ENCODE results near the gene TMEM30A.

The TMEM30A gene

DNA sequence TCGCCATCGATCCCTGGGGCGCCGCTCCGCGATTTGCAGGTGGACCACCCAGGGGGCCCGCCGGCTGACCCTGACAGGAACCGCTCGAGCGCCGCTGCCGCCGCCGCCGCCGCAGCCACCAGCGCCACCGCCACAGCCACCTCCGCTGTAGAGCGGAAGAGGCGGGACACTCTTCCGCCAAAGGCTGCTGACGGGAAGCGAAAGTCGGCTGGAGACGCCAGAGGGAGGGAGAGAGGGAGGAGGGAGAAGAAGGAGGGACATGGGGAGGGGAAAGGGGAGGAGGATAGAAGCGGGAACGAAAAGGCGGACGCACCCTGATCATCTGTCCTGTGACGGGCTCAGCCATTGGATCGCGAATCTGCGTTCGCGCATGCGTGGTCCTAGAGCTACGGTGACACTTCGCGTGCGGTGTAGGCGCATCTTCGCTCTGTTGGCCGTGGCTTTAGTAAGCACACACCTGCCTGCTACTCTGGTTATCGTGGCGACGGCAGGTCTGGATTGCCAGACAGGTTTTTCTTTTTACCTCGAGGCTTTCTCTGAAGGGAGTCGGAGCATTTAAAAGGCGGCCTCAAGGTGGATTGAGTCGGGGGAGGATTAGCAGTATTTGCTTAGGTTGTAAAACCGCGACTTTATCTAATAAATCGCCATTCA, at the start of gene TMEM30A:
TMEM30A (minus strand) TSS at position 161 of the 651 bp plus-strand sequence; CDS start at position 7, 154 bp downstream.
- in situ Hi-C loops (cut with HindIII; ENCODE audit: low sequenced_read_pairs): no loop called here

- in situ Hi-C loops (cut with HindIII; ENCODE audit: low sequenced_read_pairs): no loop called here
Observed at GRCh38 chr6:75333676-75334200, 49.1 kb upstream of the TMEM30A start.

- in situ Hi-C loops (cut with HindIII; ENCODE audit: low sequenced_read_pairs): no loop called here
Observed at GRCh38 chr6:75331151-75331550, 46.6 kb upstream of the TMEM30A start.

- in situ Hi-C loops (cut with HindIII; ENCODE audit: low sequenced_read_pairs): loop anchor here (10.0 kb wide), 1 partner anchor 175 kb away; no protein-coding TSS in a partner anchor
Observed at GRCh38 chr6:75329703-75330102, 45.1 kb upstream of the TMEM30A start.

GRCh38 chr6:75327807-75328206, 43.2 kb upstream of the TMEM30A start:
- in situ Hi-C loops (cut with HindIII; ENCODE audit: low sequenced_read_pairs): loop anchor here (10.0 kb wide), 1 partner anchor 177 kb away; no protein-coding TSS in a partner anchor

DNA sequence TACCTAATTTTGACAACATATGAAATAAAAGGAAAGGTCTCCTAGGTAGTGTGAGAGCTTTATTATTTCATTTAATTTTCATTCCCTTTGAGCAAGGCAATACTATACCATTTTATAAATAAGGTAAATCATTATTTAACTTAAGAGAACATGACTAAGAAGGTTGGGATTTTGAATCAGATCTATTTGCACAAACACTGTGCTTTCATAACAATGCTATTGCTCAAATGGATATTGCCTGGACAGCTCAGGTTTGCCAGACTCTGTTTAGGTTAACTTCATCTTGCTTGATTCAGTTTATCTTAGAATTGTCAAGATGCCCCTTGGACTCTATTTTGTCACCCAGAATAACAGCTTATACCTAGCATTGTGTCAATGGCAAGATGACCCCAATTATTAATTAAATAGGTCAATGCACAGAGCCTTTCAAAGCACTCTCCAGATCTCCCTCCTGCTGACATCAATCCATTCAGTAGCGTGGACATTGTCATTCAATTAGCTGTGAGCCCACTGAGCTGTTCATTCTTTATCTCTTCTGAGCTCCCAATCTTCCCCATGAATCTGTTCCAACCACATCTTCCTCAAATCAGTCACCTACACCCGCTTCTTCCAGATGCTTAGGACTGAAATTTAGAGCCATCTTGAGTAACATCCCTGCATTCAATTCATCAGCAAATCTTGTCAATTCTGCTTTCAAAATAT, 42.1 kb upstream of the TMEM30A start:
- in situ Hi-C loops (cut with HindIII; ENCODE audit: low sequenced_read_pairs): loop anchor here (10.0 kb wide), 1 partner anchor 178 kb away; no protein-coding TSS in a partner anchor

DNA sequence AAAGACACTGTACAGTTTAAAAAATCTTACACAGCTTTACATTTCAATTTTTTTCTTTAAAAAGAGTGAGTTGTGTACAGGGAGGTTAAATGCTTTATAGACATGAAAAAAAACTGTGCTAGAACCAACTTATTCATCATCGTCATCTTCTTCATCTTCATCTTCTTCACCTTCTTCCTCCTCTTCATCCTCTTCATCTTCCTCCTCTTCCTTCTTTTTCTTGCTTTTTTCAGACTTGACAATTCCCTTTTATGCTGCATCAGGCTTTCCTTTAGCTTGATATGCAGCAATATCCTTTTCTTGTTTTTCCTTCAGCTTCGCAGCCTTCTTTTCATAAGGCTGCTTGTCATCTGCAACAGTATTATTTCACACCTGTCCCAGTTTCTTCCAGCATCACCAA, 34.3 kb upstream of the TMEM30A start:
- in situ Hi-C loops (cut with HindIII; ENCODE audit: low sequenced_read_pairs): no loop called here

DNA sequence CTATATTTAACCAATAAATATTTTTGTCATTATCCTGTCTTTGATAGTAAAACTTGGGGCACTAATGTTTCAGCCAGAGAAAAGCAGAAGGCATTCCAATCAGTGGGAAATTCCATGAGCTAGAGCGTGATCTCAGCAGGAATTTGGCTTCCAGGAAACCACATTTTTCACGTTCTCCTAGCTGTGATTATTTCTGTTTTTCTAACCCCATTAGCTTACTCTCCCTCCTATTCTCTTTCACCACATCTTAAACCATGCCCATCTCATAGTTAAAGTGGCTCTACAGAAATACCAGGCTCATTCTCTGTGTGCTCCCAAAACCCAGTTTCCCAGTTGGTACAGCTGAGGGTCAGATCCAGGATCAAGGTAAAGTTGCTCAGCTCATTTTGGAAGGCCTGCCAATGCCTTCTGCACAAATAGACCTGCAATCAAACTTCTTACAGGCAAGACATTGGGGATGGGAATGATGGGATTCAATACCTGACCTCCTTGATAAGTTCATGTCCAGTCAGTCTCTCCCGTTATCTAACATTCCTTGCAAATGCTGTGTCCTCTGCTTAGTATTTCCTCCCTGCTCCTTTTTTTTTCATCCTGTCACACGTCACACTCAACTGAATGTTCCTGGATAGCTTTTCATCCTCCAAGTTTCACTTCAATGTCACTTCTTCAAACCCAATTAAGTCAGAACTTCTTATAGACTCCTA, 33.1 kb upstream of the TMEM30A start:
- in situ Hi-C loops (cut with HindIII; ENCODE audit: low sequenced_read_pairs): no loop called here

- in situ Hi-C loops (cut with HindIII; ENCODE audit: low sequenced_read_pairs): no loop called here
Observed at GRCh38 chr6:75315978-75316377, 31.4 kb upstream of the TMEM30A start.

DNA sequence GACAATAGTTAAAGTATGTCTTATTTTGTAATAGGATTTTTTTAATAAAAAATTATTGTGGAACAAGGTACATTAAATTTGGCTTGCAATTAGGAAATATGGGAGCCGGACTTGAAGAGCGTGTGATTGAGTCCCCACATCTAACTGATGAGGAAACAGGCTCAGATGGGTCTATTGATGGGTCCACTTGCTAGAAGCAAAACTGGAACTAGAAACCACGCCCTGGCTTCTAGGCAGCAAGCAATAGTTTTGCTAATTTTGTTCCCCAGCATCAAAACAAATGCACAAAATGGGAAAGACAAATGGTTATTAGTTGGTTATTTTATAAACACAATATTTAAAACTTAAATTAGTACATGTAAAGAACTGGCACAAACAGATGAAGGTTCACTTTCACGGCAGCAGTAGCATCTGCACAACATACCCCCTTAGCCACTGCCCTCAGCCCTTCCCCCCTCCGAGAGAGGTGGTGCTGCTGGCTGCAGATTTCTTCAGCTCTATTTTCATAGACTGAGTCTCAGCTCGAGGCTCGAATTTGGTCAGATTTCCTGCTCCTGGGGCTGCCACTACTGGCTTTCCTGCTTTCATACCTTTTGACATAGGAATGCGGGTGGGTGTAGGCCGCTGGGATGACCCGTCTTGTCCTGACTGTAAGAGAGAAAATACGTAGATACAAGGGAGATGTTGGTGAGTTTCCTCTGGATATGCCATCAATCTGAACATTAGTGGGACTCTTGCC, 23.8 kb upstream of the TMEM30A start:
- in situ Hi-C loops (cut with HindIII; ENCODE audit: low sequenced_read_pairs): no loop called here

- in situ Hi-C loops (cut with HindIII; ENCODE audit: low sequenced_read_pairs): no loop called here
Observed at GRCh38 chr6:75307364-75308004, 22.9 kb upstream of the TMEM30A start.

DNA sequence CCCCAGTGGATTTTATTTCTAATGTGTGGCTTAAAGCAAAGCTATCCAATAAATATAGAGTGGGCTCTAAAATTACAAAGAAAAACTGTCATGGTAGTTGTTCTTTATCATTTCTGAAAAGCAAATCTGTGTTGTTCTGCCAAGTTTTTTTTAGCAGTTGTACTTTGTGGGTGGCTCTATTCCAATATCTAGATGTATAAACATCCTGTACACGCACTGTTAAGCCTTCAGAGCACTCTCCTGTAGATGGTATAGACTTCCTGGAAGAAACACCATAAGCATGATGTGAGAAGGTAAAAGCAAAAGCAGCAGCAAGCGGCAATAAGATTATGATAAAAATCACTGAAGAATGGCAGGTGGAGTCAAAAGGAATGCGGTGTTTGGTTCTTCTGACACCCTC, 21.5 kb upstream of the TMEM30A start:
- in situ Hi-C loops (cut with HindIII; ENCODE audit: low sequenced_read_pairs): no loop called here

GRCh38 chr6:75305573-75305972, 21.0 kb upstream of the TMEM30A start:
- in situ Hi-C loops (cut with HindIII; ENCODE audit: low sequenced_read_pairs): no loop called here

GRCh38 chr6:75302280-75302679, 17.7 kb upstream of the TMEM30A start:
- in situ Hi-C loops (cut with HindIII; ENCODE audit: low sequenced_read_pairs): no loop called here

- in situ Hi-C loops (cut with HindIII; ENCODE audit: low sequenced_read_pairs): no loop called here
Observed at GRCh38 chr6:75301537-75301936, 16.9 kb upstream of the TMEM30A start.

DNA sequence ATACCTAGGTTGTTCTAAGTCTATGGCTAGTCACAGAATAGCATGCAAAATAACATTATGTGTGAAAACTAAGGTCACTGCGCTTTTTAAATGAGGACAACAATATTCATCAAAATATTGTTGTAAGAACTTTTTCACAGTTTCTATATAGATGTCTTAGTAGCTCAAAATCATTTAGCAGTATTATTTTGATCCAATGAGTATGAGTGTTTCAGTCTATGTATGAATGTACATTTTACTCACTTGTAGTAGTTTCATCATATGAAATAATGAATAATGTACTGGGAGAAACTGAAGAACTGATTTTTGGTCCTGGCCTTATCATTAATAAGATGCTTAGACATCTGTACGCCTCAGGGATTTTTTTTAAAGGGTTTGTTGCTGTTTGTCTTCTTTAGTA, 16.5 kb upstream of the TMEM30A start:
- in situ Hi-C loops (cut with HindIII; ENCODE audit: low sequenced_read_pairs): no loop called here

DNA sequence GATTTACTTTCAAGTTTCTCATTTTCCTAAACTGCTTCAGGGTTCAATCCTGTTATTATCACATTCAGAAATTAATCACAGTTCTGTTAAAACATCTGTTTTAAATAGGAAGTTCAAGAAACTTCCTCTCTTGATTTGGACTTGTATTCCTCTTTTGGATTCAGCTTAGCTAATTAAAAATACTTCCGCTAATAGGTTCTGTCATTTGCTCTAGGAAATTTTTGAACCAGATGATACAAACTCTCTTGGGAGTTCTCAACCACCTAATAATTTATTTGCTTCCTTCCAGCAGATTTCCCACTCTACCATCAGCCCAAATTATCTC, 15.9 kb upstream of the TMEM30A start:
- in situ Hi-C loops (cut with HindIII; ENCODE audit: low sequenced_read_pairs): no loop called here

- in situ Hi-C loops (cut with HindIII; ENCODE audit: low sequenced_read_pairs): no loop called here
Observed at GRCh38 chr6:75299801-75300530, 15.4 kb upstream of the TMEM30A start.

- in situ Hi-C loops (cut with HindIII; ENCODE audit: low sequenced_read_pairs): no loop called here
Observed at GRCh38 chr6:75296811-75297779, 12.5 kb upstream of the TMEM30A start.
